Measurements from ENCODE around the gene WDR54.
A peak's percentile ranks its signal among the peaks of the same experiment; 100 is the strongest.
"Not testable (repeated sequence)": the region's sequence is repeated elsewhere in the genome, so short reads cannot be mapped to it uniquely, and the experiment has no call there.

The WDR54 gene

DNA sequence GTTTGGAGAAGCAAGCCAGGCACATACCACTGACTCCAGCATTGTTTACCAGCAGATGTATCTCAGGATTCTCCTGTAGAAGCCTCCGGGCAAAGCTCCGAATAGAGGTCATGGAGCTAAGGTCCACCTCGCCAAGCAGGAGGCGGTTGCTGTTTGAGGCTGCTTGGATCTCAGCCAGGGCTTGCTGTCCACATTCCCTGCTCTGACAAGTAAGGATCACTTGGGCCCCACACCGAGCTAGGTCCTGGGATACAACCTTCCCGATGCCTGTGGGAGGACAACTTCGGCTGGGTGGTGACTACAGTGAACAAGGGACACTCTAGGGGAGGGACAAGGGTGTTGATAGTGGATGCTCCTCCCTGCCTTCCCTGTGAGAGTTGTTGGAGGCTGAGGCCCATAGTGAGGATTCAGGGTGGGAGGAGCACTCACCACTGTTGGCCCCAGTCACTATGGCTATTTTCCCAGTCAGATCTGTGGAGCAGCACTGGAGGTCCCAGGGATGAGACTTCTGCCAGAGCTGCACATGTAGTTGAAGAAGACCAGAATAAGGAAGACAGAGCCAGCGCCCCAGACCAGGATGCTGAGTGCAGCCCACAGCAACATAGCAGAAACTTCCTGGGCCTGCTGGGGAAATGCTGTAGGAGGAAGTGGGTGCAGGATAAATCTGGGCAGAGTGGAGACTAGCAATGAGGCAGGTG, 8.4 kb upstream of the WDR54 start:
- no peak for DNase-seq

GRCh38 chr2:74414441-74414840, 7.1 kb upstream of the WDR54 start:
- DNase-seq = no peak

DNA sequence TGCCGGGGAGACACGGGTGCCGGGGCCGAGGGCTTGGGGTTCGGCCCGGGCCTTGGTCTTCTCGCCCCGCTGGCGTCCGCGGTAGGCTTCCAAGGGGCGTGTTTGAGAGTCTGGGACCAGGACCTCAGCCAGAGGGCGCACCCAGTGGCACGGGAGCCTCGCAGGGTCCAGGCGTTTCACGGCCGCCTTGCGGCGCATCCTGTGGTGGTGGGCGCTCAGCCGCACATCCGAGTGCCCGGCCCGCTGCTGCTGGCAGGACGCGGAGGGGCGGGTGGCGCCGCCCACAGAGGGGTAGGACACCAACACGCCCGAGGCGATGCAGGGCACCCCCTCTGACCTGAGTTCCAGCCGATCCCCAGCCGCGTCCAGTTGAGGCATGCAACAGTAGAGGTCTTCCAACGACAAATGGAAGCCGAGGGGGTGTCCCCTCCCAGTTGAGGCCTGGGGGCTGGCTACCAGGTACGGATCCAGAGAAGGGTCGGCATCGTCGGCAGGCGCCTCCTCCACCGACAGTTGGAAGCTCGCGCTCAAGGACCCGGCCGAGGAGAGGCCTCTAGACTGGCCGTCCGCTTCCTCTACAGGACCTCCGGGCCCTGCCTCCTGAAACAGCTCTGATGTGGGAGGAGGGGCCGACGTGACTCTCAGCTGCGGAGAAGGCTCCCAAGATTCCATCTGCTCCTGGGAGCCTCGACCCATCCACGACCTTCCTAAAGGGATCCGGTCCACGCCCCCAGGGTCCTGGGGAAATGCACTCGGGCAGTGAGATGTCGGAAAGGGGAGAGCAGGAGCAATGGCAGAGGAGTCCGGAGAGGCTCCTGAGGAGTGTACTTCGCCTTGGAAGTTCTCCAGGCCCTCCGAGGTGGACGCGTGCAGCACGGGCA, 6.4 kb upstream of the WDR54 start:
- DNase-seq = peak; percentile 23

GRCh38 chr2:74415762-74416395, 5.7 kb upstream of the WDR54 start:
- DNase-seq = no peak

DNA sequence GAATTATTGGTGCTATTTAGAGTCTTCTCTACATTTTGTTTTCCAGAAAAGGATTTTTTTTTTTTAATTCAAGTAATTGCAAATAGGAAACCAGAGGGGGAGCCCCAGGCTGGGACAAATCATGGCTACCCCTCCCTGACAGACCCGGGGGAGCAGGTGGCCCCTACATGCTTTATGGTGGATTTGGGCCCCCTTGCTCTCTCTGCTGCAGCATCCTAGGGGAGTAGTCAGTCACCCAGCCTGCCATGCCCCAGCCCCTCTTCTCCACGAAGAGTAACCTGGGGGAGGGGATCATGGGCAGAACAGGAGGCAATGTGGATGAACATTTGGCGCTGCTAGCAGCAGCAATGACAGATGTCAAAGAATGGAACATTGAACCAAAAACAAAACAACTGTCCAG, 4.8 kb upstream of the WDR54 start:
- DNase-seq = no peak

GRCh38 chr2:74417197-74417596, 4.3 kb upstream of the WDR54 start:
- no peak for DNase-seq

DNA sequence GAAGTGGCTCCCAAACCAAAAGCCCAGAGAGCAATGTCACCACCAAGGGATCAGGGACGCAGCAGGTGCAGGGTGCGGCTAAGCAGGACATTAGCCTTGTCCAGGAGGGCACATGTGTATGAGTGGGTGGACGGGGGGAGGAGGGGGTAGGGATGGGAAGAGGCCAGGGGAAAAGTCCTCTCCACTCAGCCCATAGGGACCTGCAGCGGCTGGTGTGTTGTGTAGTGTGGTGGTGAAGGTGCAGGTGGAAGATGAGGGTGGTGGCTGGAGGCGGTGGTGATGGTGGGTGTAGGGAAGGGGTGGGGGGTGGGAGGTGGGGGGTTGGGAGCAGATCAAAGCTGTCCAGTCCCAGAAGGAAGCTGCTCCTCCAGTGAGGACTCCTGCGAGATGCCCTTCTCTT, 3.8 kb upstream of the WDR54 start:
- DNase-seq = no peak

DNA sequence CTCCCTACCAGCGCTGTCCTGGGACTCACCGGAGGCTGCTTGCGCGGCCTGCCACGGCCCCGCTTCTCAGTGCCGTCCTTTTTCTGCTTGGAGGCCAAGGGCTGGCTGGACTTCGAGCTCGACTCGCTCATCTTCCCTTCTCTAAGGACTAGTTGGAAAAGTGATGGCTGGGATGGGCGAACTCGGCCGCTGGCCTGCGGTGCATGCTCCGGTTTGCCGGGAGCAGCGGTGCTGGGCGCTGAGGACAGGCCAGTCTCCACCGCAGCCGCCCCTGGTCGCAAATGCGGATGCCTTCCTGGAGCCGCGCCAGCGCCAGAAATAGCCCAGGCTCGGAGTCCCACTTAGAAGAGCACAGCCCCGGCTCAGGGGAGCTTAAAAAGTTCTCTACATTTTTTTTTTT, 3.2 kb upstream of the WDR54 start:
- DNase-seq = no peak

- DNase-seq = no peak
Measured at GRCh38 chr2:74419345-74419744, 2.2 kb upstream of the WDR54 start.

DNA sequence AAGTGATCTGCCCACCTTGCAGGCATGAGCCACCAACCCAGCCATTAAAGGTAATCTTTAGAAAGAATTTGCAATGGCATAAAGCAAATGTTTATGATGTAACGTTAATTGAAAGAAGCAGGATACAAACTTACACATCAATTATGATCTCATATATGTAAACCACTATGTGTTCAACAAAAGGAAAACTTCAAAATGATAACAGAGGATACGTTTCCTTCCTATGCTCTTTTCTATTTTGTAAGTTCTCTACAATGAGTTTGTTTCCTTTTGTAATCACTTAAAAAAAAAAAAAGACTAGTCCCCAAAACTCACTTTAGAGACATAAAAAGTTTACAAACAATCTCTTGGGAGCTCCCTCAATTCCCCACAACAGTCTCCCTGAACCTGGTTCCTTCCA, 1.5 kb upstream of the WDR54 start:
- DNase-seq = no peak

GRCh38 chr2:74420443-74421103, 957 bp upstream of the WDR54 start:
- not testable (repeated sequence) for DNase-seq

DNA sequence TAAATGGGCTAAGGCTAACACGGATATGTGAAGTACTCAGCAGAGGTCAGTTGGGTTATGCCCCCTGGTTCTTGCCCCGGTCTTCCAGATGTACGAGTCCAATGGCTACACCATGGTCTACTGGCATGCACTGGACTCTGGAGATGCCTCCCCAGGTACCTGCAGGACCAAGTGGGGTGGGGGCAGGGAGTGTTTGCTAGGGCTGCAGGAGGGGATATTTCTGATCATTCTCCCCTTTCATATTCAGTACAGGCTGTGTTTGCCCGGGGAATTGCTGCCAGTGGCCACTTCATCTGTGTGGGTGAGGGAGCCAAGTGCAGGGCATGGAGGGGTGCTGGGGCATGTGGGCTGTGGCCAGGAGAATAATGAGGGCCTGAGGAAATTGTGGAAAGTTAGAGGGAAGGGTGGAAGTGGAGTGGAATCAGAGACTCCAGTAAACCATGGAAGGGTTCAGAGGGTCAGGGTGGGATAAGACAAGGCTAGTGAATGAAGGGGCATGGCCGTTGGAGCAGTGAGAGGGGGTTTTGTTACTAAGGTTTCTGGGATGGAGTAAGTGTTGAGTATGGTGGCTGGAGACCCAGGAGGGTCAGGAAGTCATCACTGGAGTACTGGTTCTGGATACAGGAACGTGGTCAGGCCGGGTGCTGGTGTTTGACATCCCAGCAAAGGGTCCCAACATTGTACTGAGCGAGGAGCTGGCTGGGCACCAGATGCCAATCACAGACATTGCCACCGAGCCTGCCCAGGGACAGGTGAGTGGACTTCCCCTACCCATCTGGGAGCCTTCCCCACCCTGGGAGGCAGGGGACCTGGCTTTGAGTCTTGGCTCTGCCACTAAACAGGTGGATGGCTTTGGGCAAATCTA, 1.9 kb downstream of the WDR54 start:
- DNase-seq = no peak

DNA sequence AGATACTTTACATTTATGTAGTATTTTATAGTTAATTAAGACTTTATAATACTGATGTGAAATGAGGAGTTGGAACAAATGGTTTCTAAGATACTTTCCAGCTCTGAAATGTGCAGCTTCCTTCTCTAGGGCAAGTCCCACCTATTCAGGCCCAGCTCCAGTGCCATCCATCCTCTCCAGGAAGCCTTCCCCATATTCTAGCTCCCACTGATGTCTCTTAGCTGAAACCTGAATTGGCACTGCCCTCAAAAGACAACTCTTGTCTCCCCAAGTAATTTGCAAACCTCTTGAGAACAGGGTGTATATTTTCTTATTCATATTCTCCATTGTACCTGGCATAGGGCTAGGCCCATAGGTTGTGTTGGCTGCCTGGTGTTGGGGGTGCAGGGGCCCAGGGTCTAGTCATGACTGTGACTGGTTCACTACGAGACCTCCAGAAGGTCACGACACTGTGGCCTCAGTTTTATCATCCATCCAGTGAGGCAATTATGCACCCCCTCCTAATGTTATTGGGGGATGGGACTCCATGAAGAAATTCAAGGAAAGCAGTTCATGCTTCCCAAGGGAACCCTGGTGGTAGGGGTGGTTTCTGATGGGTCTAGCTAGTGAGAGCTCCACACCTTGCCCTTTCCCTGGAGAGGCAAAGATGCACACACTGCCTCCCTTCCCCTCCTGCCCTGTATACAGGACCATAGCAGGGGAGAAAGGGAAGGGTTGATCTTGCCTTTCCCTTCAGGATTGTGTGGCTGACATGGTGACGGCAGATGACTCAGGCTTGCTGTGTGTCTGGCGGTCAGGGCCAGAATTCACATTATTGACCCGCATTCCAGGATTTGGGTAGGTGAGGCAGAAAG, 2.8 kb downstream of the WDR54 start:
- no peak for DNase-seq

DNA sequence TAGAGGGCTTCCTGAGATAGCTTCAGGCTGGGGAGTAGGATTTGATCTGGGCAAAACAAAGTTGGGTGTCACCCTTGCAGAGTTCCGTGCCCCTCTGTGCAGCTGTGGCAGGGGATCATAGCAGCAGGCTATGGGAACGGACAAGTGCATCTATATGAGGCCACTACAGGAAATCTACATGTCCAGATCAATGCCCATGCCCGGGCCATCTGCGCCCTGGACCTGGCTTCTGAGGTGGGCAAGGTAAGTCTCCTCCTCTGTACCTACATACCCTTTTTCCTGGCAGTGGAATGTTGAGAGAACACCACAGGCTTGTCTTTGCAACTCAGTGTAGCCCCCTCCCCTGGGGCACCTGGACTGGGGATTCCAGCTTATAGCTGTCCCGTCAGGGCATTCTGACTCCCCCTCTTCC, 3.5 kb downstream of the WDR54 start:
- DNase-seq = no peak

GRCh38 chr2:74425523-74425922, 4.0 kb downstream of the WDR54 start:
- no peak for DNase-seq

GRCh38 chr2:74426181-74426758, 4.7 kb downstream of the WDR54 start:
- DNase-seq = no peak

DNA sequence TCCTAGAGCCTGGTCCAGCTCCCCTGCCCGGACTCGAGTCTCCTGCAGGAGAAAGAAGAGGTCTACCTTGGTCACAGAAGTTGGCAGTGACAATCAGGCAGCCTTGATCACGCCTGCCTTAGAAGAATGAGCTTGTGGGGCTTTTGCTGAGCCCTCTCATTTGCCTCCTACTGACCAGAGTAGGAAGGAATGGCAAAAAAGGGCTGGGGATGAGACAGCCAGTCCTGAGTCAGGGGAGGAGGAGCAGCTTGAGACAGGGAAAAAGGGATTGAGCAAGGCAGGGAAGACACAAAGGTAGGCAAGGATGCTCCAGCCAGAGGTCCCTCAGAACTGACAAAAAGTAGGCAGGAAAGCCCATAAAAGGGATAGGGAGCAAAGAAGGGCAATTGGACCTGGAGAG, 6.0 kb downstream of the WDR54 start:
- no peak for DNase-seq

GRCh38 chr2:74428675-74429074, 7.1 kb downstream of the WDR54 start:
- DNase-seq = no peak

DNA sequence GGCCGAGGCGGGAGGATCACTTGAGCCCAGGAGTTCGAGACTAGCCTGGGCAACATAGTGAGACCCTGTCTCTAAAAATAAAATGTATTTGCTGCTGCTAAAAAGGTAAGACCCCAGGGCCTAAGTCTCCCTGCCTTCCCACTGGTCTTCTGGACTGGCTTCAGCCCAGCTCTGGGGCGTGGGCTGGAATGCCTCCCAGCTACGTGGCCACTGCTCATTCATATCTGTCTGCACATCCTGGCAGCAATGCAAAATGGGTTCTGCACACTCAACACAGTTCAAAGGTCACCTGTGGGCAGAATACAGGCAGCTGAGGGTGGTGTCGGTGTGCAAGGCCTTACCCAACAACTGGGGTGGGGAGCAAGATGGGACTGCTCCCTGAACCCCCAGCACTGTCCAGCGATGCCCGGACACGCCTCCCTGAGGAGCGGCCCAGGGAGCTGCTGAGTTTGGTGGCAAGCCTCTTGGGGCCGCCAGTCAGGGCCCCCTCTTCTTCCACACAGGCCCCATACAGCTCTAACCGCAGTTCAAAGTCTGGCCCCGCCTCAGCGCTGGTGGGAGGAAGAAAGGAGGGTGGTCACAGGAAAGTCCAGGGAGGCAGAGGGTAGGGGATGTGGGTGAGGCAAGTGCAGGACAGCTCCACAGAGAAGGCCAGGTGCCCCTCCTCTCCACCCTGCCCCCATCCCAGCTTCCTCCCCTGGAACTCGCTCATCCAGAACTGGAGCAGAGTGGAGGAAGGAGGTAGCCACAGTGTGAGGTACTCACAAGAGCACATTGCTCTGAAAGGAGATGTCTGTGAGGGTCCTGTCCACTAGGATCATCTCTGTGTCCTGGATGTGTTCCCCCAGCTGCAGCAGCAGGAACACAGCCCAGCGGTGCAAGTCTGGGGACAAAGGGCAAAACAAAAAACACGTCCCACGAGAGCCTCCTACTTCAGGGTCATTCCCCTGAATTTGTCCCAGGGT, 8.2 kb downstream of the WDR54 start:
- DNase-seq = no peak

DNA sequence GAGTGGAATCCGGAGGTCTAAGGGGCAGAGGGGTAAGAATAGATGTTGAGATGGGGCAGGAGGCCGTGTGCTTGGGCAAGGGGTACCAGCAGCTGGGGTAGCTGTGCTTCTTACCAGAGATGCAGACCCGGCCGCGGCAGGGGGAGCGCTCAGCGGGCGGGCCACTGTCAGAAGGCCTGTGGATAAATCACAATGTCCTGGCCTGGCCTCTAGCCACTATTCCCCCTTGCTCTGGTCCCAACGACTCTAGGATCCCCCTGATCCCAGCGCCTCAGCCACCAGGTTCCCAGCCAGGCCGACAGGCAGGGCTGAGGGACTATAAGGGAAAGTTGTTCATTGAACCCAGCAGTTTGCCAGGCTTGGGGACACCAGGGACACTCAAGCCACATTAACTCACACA, 9.0 kb downstream of the WDR54 start:
- DNase-seq = no peak

Data from CD4-positive, alpha-beta T cell treated with Interferon gamma for 1 hour (primary cell).